Stimulated activated naive CD8-positive, alpha-beta T cell treated with anti-CD3 and anti-CD28 coated beads, Interleukin-15, amount 100 ng/mL, for 72 hours (primary cell): ENCODE results near the gene SUGCT.
A peak's percentile ranks its signal among the peaks of the same experiment; 100 is the strongest.
"Not testable (repeated sequence)": the region's sequence is repeated elsewhere in the genome, so short reads cannot be mapped to it uniquely, and the experiment has no call there.

Source experiments
- ATAC-seq: fragments of 150-1000 bp; cut with Tn5 transposase; 2 replicates; pipeline ENCODE4 v1.10.0; 2021; ENCODE audit warnings: mild to moderate bottlenecking, moderate library complexity
- DNase-seq, 2 donors: peaks; one replicate each; pipeline ENCODE4 v3.0.0; 2021 to 2022
- H3K27ac Mint-ChIP-seq, 2 donors: one replicate each; pipeline ENCODE4 v1.8.0; 2022; ENCODE audit warnings: mild to moderate bottlenecking in 2 of 2, mixed read lengths in 2 of 2, moderate library complexity in 2 of 2
- H3K27me3 Mint-ChIP-seq: one replicate; pipeline ENCODE4 v1.8.0; 2022; ENCODE audit warnings: mixed read lengths
- H3K4me1 Mint-ChIP-seq: one replicate; pipeline ENCODE4 v1.8.0; 2022; ENCODE audit warnings: mild to moderate bottlenecking, mixed read lengths
- H3K4me3 Mint-ChIP-seq, 2 donors: one replicate each; pipeline ENCODE4 v1.8.0; 2022; ENCODE audit warnings: mild to moderate bottlenecking in 2 of 2, mixed read lengths in 2 of 2, moderate library complexity in 1 of 2
- H3K9me3 Mint-ChIP-seq, 2 donors: one replicate each; pipeline ENCODE4 v1.8.0; 2022; ENCODE audit warnings: mixed read lengths in 2 of 2

The SUGCT gene

DNA sequence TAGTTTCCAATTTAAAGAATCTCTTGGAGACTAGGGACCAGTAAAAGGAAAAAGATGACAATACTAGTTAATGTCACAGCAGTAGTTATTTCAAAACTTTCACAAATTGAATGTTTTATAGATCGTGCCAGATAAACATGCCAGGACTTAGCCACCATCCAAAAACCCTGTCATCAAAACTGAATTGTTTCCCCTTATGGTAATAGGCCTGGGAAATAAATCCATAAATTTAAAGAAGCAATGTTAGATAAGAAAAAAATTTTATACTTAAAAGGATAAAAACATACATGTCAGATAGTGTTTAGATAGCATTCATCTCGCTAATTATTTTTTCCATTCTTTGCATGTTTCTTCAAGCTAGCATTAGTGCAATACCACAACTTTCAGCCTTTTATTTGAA is 71.2 kb downstream of the SUGCT start:
- Mint-ChIP-seq H3K4me1 (no peaks in the 10 kb centered on the region), H3K27ac (no peak overlapping the region), H3K4me3 (no peak overlapping the region), H3K9me3 (no peaks in the 10 kb centered on the region), H3K27me3 (no peaks in the 10 kb centered on the region)
- ATAC-seq: no peak
- no peak for DNase-seq

DNA sequence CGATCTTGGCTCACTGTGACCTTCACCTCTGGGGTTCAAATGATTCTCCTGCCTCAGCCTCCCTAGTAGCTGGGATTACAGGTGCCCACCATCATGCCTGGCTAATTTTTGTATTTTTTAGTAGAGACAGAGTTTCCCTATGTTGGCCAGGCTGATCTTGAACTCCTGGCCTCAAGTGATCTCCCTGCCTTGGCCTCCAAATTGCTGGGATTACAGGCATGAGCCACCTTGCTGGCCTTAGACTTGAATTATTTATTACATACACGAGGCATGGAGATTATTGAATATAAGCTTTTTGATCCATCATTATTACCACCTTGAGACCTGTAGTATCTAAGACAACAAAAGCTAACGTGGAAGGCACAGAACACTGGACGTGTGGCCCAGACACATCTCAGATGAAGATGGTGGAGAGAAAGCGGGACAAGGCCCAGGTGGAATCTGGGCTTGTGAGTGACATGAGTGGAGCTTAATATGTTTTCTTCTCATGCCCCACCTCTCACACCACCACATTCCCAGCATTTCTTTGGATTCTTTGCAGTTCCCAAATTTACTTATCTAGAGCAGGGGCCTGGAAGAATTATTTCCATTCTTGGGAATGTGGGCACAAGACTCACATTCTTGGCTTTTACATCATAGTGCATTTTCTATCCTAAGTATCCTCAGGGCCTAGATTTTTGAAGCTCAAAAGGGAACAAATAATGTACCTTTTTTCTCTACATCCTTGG is 76.6 kb downstream of the SUGCT start:
- Mint-ChIP-seq H3K27me3 (no peaks in the 10 kb centered on the region), H3K27ac (no peak overlapping the region), H3K4me3 (no peak overlapping the region), H3K4me1 (no peaks in the 10 kb centered on the region), H3K9me3 (no peaks in the 10 kb centered on the region)
- ATAC-seq (no peak), DNase-seq (no peak)

DNA sequence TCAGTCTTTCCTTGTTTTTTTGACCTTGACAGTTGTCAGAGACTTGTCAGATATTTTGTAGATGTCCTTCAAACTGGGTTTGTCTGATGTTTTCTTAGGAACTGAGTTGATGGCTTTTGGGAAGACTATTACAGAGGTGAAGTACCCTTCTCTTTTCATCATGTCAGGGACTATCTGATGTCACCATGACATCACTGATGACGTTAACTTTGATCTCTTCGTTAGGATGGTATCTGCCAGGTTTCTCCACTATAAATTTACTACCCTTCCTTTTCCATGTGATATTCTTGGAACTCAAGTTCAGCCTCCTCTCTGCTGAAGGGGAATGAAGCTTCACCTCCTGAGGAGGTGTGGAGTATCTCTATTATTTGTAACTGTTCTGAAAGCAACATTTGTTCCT is 78.5 kb downstream of the SUGCT start:
- H3K27me3 Mint-ChIP-seq: no peaks in the 10 kb centered on the region
- no peak for ATAC-seq
- H3K9me3 Mint-ChIP-seq: peaks cover 0 to 4% of the 10 kb centered on the region in 2 donors

DNA sequence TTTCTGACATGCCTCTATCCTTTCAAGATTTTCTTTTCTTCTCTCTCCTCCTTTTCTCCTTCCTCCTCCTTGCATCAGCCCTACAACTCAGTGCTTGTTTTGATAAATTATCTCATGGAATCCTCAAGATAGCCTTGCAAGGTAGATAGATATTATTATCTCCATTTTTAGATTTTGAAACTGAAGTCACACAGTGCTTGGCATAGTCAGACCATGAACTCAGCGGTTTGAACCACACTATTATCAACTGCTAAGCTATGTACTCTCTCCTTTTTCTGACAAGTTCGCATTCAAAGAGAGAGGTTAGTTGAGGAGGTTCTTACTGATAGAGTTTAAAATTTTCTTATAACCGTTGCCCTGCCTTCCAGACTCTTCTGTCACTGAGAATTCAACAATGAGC is 79.1 kb downstream of the SUGCT start:
- no peak overlapping the region for H3K27ac Mint-ChIP-seq

More for the DNA sequence above, 78.5 kb downstream of the SUGCT start:
- Mint-ChIP-seq H3K27ac (no peak overlapping the region), H3K4me1 (no peaks in the 10 kb centered on the region), H3K4me3 (no peak overlapping the region)
- DNase-seq: no peak

DNA sequence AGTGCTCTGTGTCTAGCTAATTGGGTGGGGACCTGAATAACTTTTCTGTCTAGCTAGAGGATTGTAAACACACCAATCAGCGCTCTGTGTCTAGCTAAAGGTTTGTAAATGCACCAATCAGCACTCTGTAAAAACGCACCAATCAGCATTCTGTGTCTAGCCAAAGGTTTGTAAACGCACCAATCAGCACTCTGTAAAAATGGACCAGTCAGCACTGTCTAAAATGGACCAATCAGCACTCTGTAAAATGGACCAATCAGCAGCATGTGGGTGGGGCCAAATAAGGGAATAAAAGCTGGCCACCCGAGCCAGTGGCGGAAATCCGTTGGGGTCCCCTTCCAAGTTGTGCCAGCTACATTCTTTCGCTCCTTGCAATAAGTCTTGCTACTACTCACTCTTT is 83.8 kb downstream of the SUGCT start:
- H3K27ac Mint-ChIP-seq, H3K27me3 Mint-ChIP-seq, H3K4me1 Mint-ChIP-seq, H3K9me3 Mint-ChIP-seq, H3K4me3 Mint-ChIP-seq, ATAC-seq, DNase-seq: not testable (repeated sequence)

More for the DNA sequence above, 79.1 kb downstream of the SUGCT start:
- Mint-ChIP-seq H3K4me3 (no peak overlapping the region), H3K4me1 (no peaks in the 10 kb centered on the region), H3K9me3 (peaks cover 0 to 4% of the 10 kb centered on the region in 2 donors), H3K27me3 (no peaks in the 10 kb centered on the region)
- no peak for DNase-seq
- no peak for ATAC-seq

DNA sequence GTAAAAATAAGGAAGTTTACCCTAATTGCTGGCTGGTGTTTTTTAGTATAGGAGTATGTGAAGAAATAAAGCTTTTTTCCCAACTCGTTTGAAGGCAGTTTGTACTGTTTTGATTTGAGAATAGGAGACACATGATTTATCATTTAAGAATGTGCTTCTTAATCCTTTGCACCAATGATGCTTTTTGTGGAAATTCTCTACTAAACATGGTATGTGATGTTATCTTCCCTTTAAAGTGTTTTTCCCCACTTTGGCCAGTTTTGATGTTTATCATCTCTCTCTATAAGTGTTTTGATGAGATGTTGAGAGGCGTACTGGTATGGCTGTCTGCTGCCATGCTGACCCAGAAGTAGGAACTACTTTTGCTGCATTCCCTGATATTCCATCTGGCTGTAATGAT is 85.1 kb downstream of the SUGCT start:
- Mint-ChIP-seq H3K27ac (no peak overlapping the region), H3K4me3 (no peak overlapping the region), H3K9me3 (peaks cover 0 to 4% of the 10 kb centered on the region in 2 donors), H3K27me3 (no peaks in the 10 kb centered on the region), H3K4me1 (no peaks in the 10 kb centered on the region)
- DNase-seq (no peak), ATAC-seq (no peak)

DNA sequence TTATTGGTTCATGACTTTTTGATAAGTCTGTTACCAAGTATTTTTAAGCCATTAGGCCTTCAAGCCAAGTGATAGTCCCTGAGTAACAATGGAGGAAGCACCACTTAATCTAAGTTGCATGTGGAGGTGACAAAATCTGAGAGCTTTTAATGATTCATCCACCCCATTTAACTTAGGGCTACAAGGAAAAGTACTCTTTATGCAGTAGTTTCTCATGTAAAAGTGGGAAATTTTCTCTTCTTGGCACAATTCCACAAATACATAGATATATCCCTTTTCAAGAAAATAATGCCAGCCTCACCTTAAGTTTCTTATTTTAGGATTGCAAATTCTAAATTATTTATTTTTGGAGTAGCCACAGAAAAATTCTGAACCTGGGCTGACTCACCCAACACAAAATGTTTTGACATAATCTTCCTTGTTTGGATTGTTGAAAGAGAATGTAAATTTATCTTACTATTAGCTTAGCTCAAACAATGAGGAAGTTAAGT is 85.7 kb downstream of the SUGCT start:
- DNase-seq (no peak), ATAC-seq (no peak)
- Mint-ChIP-seq H3K9me3 (peaks cover 0 to 4% of the 10 kb centered on the region in 2 donors), H3K4me1 (no peaks in the 10 kb centered on the region), H3K4me3 (no peak overlapping the region), H3K27ac (no peak overlapping the region), H3K27me3 (no peaks in the 10 kb centered on the region)

DNA sequence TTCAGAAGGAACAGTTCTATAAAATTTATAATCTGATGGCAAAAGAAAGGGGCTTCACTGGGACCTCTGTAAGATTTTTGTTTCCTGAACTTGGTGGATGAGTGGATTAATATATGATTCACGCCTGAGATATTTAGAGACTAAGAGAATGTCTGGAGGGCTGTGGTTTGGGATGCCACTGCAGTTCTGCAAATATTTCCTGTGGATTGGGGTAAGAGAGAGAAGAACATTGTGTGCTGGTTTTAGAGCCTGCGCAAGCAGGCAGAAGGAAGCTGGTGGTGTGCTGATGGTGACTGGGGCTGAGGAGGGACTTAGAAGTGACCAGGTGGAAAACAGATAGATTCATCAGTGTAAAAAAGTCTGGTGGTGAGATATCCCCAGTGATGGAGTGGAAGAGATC is 87.0 kb downstream of the SUGCT start:
- Mint-ChIP-seq H3K4me1 (no peaks in the 10 kb centered on the region), H3K27ac (peak overlapping the region in 1 of 2 donors; percentile 89), H3K9me3 (peaks cover 0 to 4% of the 10 kb centered on the region in 2 donors), H3K4me3 (no peak overlapping the region), H3K27me3 (no peaks in the 10 kb centered on the region)
- ATAC-seq (no peak), DNase-seq (no peak)

DNA sequence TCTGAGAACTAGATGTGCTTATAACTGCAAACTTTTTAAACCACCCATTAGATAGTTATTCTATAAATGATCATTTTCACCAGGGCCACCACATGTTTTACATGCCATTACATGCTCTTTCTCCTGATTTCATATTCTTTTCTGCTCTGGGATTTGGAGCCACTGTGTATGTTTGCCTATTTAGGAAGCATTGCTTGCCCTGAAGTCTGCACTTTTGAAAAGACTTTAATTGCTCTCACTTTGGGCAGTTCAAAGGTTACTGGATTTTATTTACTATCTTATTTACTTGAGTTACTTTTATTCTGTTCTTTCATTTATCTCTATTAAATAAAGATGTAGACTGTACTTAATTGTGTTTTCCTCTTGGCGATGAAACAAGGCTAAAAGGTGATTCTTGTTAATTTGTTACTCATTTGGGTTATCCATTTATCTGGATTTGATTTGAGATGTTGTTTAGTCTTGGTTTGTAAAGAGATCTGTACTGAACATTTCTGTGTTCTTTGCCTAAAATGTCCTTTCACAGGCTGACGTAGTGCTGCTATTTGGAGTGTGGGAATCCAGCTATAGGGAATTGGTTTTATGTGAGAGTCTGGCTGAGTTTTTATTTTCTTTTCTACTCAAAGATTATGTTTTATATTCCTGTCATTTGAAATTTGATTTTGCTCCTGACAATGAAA is 88.8 kb downstream of the SUGCT start:
- no peaks in the 10 kb centered on the region for H3K27me3 Mint-ChIP-seq
- no peak overlapping the region for H3K27ac Mint-ChIP-seq
- no peak overlapping the region for H3K4me3 Mint-ChIP-seq
- H3K9me3 Mint-ChIP-seq: no peaks in the 10 kb centered on the region
- no peak for ATAC-seq
- no peaks in the 10 kb centered on the region for H3K4me1 Mint-ChIP-seq
- DNase-seq: no peak

DNA sequence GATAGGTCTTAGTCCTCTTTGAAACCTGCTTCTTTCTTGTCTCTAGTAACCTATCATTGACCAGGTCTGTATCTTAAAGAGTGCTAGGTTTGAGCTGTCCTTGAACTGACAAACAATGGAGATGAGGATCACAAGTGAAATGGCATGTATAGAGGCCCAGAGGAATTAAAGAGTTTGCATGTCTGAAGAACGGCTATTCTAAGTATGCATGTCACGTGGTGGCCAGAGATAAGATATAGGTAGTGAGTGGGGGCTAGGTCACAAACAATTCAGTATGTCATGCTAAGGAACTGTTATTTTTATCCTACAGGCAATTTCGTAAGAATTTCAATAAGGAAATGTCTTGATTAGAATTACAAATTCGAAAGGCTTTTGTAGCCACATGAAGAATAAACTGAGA is 95.3 kb downstream of the SUGCT start:
- DNase-seq (no peak), ATAC-seq (no peak)
- H3K4me3 Mint-ChIP-seq: no peak overlapping the region
- H3K9me3 Mint-ChIP-seq: no peaks in the 10 kb centered on the region
- H3K4me1 Mint-ChIP-seq: peaks cover 7% of the 10 kb centered on the region
- no peak overlapping the region for H3K27ac Mint-ChIP-seq
- H3K27me3 Mint-ChIP-seq: no peaks in the 10 kb centered on the region

DNA sequence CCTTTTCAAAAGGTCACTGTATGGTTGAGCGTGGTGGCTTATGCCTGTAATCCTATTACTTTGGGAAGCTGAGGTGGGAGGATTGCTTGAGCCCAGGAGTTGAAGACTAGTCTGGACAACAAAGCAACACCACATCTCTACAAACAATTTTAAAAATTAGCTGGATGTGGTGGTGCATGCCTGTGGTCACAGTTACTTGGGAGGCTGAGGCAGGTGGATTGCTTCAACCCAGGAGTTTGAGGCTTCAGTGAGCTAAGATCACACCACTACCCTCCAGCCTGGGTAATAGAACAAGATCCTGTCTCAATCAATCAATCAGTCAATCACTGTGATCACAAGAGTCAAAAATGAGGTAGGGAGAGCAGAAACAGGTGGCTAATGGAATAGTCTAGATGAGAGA is 97.0 kb downstream of the SUGCT start:
- no peak overlapping the region for H3K4me3 Mint-ChIP-seq
- no peak for DNase-seq
- H3K9me3 Mint-ChIP-seq: no peaks in the 10 kb centered on the region
- H3K27me3 Mint-ChIP-seq: no peaks in the 10 kb centered on the region
- H3K4me1 Mint-ChIP-seq: peaks cover 7% of the 10 kb centered on the region
- no peak for ATAC-seq
- H3K27ac Mint-ChIP-seq: no peak overlapping the region

DNA sequence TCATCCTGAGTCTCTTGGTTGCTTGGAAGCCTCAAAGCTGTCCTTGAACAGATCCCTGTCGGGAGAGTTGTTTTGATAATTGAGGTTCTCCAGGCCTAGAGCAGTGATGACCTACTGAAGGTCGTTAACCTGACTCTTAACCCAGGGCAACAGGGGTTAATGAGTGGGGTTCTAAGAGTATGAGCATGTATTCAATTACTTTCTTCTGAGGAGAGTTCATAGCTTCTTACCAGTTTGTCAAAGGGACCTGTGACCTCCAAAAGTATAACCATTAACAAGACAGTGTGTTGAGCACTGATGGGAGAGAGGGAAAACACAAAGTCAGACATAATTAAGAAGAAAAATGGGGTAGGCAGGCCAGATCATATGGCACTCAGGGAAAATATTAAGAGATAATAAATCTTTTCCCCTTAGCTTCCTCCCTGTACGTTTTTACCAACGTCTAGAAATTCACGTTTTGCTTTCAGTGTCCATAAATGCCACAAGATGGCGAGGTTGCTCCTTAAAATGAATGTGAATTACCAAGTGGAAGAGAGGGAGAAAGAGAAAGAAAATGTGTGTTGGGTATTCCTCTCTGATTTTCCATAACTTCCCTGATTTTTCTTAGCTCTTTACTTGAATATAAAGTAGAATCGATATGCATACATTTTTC is 97.6 kb downstream of the SUGCT start:
- Mint-ChIP-seq H3K4me3 (no peak overlapping the region), H3K27ac (peak overlapping the region in 1 of 2 donors; percentile 8), H3K4me1 (peaks cover 7% of the 10 kb centered on the region), H3K9me3 (no peaks in the 10 kb centered on the region), H3K27me3 (no peaks in the 10 kb centered on the region)
- no peak for DNase-seq
- no peak for ATAC-seq

DNA sequence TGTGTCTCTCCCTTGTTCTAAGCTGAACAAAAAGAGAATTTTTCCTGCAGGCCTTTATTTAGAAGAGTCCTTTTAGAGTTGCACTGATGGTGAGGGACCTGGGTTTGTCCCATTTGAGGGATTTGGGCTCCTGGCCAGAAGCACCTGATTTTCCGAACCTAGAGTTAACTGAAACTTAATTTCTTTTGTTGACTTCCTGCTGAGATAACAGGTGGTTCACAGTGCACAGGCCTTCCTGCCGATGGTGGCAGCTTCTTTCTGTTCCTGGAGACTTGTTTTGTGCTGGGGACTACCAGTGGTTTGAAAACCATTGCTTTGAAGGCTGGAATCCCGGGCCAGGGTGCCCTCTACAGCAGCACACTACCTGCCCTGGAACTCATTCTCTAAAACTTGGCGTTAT is 99.2 kb downstream of the SUGCT start:
- ATAC-seq: no peak

DNA sequence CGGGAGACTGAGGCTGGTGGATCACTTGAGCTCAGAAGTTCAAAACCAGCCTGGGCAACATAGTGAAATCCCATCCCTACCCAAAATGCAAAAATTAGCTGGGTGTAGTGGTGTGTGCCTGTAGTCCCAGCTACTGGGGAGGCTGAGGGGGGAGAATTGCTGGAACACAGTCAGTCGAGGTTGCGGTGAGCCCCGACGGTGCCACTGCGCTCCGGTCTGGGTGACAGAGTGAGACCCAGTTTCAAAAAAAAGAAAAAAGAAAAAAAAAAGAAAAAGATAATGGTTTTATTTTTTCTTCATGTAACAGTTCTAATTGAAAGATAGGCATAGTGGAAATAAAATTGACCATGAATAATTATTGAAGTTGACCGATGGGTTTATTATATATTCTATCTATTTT is 99.9 kb downstream of the SUGCT start:
- H3K4me3 Mint-ChIP-seq: no peak overlapping the region
- H3K27me3 Mint-ChIP-seq: no peaks in the 10 kb centered on the region
- H3K9me3 Mint-ChIP-seq: no peaks in the 10 kb centered on the region
- ATAC-seq (no peak), DNase-seq (no peak)
- H3K4me1 Mint-ChIP-seq: peaks cover 7% of the 10 kb centered on the region
- no peak overlapping the region for H3K27ac Mint-ChIP-seq

More for the DNA sequence above, 99.2 kb downstream of the SUGCT start:
- Mint-ChIP-seq H3K27ac (no peak overlapping the region), H3K27me3 (no peaks in the 10 kb centered on the region), H3K4me1 (peaks cover 7% of the 10 kb centered on the region), H3K4me3 (peak overlapping the region in 1 of 2 donors; percentile 15), H3K9me3 (no peaks in the 10 kb centered on the region)
- no peak for DNase-seq

DNA sequence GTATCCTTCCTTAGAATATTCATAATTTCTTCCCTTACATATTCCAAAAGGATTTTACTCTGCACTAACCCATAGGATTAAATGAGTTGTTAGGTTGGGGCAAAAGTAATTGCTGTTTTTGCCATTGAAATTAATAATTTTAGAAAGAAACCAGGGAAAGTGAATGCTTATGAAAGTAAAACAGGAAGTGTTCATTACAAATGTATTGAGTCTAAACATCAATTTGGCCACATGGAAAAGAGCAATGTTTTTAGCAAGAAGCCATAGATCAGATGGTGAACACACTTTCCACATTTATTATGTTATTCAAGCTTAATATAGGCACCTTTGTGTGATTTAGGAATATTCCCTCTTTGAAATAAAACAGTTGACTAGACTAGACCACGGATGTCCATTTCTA is 102.9 kb downstream of the SUGCT start:
- Mint-ChIP-seq H3K9me3 (no peaks in the 10 kb centered on the region), H3K27me3 (no peaks in the 10 kb centered on the region), H3K4me3 (no peak overlapping the region), H3K27ac (no peak overlapping the region), H3K4me1 (peaks cover 7% of the 10 kb centered on the region)
- DNase-seq: no peak
- no peak for ATAC-seq

DNA sequence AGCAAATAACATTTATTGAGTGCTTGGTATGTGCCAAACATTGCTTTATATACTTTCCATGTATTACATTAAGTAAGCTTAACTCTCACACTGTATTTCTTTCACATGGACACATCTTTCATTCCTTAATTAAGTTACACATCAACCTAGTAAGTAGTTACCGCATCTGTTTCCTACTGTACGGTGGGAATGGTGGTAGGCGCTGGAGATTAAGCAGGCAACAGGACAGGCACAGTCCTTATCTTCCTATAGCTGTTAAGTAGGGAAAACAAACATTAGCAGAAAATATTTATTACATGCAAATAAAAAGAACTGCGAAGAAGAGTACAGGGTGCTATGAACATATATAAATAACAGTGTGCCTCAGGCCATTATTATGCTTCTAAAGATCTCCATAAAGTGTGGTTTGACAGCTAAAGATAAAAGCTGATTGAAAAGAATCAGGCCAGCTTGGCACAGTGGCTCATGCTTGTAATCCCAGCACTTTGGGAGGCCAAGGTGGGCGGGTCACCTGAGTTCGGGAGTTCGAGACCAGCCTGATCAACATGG is 105.0 kb downstream of the SUGCT start:
- H3K4me3 Mint-ChIP-seq: no peak overlapping the region
- H3K27me3 Mint-ChIP-seq: no peaks in the 10 kb centered on the region
- H3K27ac Mint-ChIP-seq: no peak overlapping the region
- H3K9me3 Mint-ChIP-seq: no peaks in the 10 kb centered on the region
- DNase-seq (no peak), ATAC-seq (no peak)
- H3K4me1 Mint-ChIP-seq: no peaks in the 10 kb centered on the region
